ENCODE results near the gene ADGRD1.

ADGRD1 gene

GRCh38 chr12:131011165-131012079 lies 57.7 kb downstream of the ADGRD1 start:
- Histone ChIP-seq H3K9ac (ENCODE audit: low read depth in 1 of 2, low read length in 2 of 2) (no peak overlapping the region), H3K36me3 (ENCODE audit: control insufficient read depth in 2 of 2, insufficient read depth in 2 of 2, low read length in 2 of 2) (no peaks in the 10 kb centered on the region), H3K27me3 (ENCODE audit: control insufficient read depth in 2 of 2, insufficient read depth in 2 of 2, low read length in 2 of 2) (no peaks in the 10 kb centered on the region), H3K27ac (ENCODE audit: low read depth in 2 of 2, low read length in 2 of 2) (no peak overlapping the region), H3K4me3 (ENCODE audit: low read length in 2 of 2) (no peak overlapping the region), H3K9me3 (ENCODE audit: control insufficient read depth in 2 of 2, low read length in 2 of 2) (no peaks in the 10 kb centered on the region), H3K4me1 (ENCODE audit: control insufficient read depth in 2 of 2, insufficient read depth in 2 of 2, low read length in 2 of 2) (no peaks in the 10 kb centered on the region)

DNA sequence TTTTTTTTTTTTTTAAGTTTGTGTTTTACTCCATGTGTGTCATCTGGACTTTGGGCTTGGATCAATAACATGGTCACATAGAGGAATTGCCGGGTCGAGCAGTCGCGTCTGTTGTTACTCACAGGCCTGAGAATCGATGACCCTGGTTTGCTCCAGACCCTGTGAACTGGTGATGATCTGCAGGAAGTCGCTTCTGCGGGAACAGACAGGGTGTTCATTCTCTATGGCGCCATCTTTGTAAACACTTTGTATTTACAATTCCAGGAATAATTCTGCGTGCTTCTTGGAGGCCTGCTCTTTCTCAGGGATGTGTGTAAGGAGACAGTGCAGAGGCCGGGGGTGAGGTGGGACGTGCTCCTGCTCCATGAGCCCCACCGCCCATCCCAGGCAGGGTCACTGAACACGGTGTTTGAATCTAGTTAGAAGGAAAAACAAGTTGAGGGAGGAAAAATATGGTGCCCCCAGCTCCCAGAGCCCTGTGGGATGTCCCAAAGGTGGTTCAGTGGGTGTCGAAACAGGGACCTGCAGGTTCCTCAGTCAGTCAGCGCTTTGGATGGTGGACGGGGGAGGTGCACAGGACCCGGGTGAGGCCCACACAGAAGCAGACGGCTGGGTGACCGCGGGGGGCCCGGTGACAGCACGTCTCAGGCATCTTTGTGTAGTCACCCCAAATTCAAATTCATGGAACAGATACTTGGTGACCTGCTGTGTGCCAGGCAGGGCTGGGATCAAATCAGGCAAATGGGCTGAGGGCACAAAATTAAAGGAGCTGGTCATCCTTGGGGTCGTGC lies 58.8 kb downstream of the ADGRD1 start:
- no peak overlapping the region for H3K9ac ChIP-seq (ENCODE audit: low read depth in 1 of 2, low read length in 2 of 2)
- H3K27ac ChIP-seq (ENCODE audit: low read depth in 2 of 2, low read length in 2 of 2): no peak overlapping the region
- no peaks in the 10 kb centered on the region for H3K36me3 ChIP-seq (ENCODE audit: control insufficient read depth in 2 of 2, insufficient read depth in 2 of 2, low read length in 2 of 2)
- no peaks in the 10 kb centered on the region for H3K4me1 ChIP-seq (ENCODE audit: control insufficient read depth in 2 of 2, insufficient read depth in 2 of 2, low read length in 2 of 2)
- no peak overlapping the region for H3K4me3 ChIP-seq (ENCODE audit: low read length in 2 of 2)
- no peaks in the 10 kb centered on the region for H3K27me3 ChIP-seq (ENCODE audit: control insufficient read depth in 2 of 2, insufficient read depth in 2 of 2, low read length in 2 of 2)
- H3K9me3 ChIP-seq (ENCODE audit: control insufficient read depth in 2 of 2, low read length in 2 of 2): no peaks in the 10 kb centered on the region

- H3K9me3 ChIP-seq (ENCODE audit: control insufficient read depth in 2 of 2, low read length in 2 of 2): no peaks in the 10 kb centered on the region
- no peak overlapping the region for H3K4me3 ChIP-seq (ENCODE audit: low read length in 2 of 2)
- no peaks in the 10 kb centered on the region for H3K27me3 ChIP-seq (ENCODE audit: control insufficient read depth in 2 of 2, insufficient read depth in 2 of 2, low read length in 2 of 2)
- no peak overlapping the region for H3K9ac ChIP-seq (ENCODE audit: low read depth in 1 of 2, low read length in 2 of 2)
- no peaks in the 10 kb centered on the region for H3K36me3 ChIP-seq (ENCODE audit: control insufficient read depth in 2 of 2, insufficient read depth in 2 of 2, low read length in 2 of 2)
- no peaks in the 10 kb centered on the region for H3K4me1 ChIP-seq (ENCODE audit: control insufficient read depth in 2 of 2, insufficient read depth in 2 of 2, low read length in 2 of 2)
- H3K27ac ChIP-seq (ENCODE audit: low read depth in 2 of 2, low read length in 2 of 2): no peak overlapping the region
These were observed 59.4 kb downstream of the ADGRD1 start for GRCh38 chr12:131013118-131013517.

- Histone ChIP-seq H3K4me1 (ENCODE audit: control insufficient read depth in 2 of 2, insufficient read depth in 2 of 2, low read length in 2 of 2) (no peaks in the 10 kb centered on the region), H3K27me3 (ENCODE audit: control insufficient read depth in 2 of 2, insufficient read depth in 2 of 2, low read length in 2 of 2) (no peaks in the 10 kb centered on the region), H3K36me3 (ENCODE audit: control insufficient read depth in 2 of 2, insufficient read depth in 2 of 2, low read length in 2 of 2) (no peaks in the 10 kb centered on the region), H3K9me3 (ENCODE audit: control insufficient read depth in 2 of 2, low read length in 2 of 2) (no peaks in the 10 kb centered on the region), H3K4me3 (ENCODE audit: low read length in 2 of 2) (no peak overlapping the region), H3K27ac (ENCODE audit: low read depth in 2 of 2, low read length in 2 of 2) (no peak overlapping the region), H3K9ac (ENCODE audit: low read depth in 1 of 2, low read length in 2 of 2) (no peak overlapping the region)
These were observed 60.6 kb downstream of the ADGRD1 start for GRCh38 chr12:131014343-131014742.

GRCh38 chr12:131015581-131016337 lies 62.1 kb downstream of the ADGRD1 start:
- no peak overlapping the region for H3K9ac ChIP-seq (ENCODE audit: low read depth in 1 of 2, low read length in 2 of 2)
- no peaks in the 10 kb centered on the region for H3K27me3 ChIP-seq (ENCODE audit: control insufficient read depth in 2 of 2, insufficient read depth in 2 of 2, low read length in 2 of 2)
- no peaks in the 10 kb centered on the region for H3K9me3 ChIP-seq (ENCODE audit: control insufficient read depth in 2 of 2, low read length in 2 of 2)
- H3K4me1 ChIP-seq (ENCODE audit: control insufficient read depth in 2 of 2, insufficient read depth in 2 of 2, low read length in 2 of 2): no peaks in the 10 kb centered on the region
- no peaks in the 10 kb centered on the region for H3K36me3 ChIP-seq (ENCODE audit: control insufficient read depth in 2 of 2, insufficient read depth in 2 of 2, low read length in 2 of 2)
- no peak overlapping the region for H3K27ac ChIP-seq (ENCODE audit: low read depth in 2 of 2, low read length in 2 of 2)
- no peak overlapping the region for H3K4me3 ChIP-seq (ENCODE audit: low read length in 2 of 2)

- Histone ChIP-seq H3K27ac (ENCODE audit: low read depth in 2 of 2, low read length in 2 of 2) (no peak overlapping the region), H3K27me3 (ENCODE audit: control insufficient read depth in 2 of 2, insufficient read depth in 2 of 2, low read length in 2 of 2) (no peaks in the 10 kb centered on the region), H3K4me1 (ENCODE audit: control insufficient read depth in 2 of 2, insufficient read depth in 2 of 2, low read length in 2 of 2) (no peaks in the 10 kb centered on the region), H3K9ac (ENCODE audit: low read depth in 1 of 2, low read length in 2 of 2) (no peak overlapping the region), H3K4me3 (ENCODE audit: low read length in 2 of 2) (no peak overlapping the region), H3K9me3 (ENCODE audit: control insufficient read depth in 2 of 2, low read length in 2 of 2) (no peaks in the 10 kb centered on the region), H3K36me3 (ENCODE audit: control insufficient read depth in 2 of 2, insufficient read depth in 2 of 2, low read length in 2 of 2) (no peaks in the 10 kb centered on the region)
These were observed 63.8 kb downstream of the ADGRD1 start for GRCh38 chr12:131017477-131017991.

GRCh38 chr12:131018019-131018620 lies 64.4 kb downstream of the ADGRD1 start:
- Histone ChIP-seq H3K36me3 (ENCODE audit: control insufficient read depth in 2 of 2, insufficient read depth in 2 of 2, low read length in 2 of 2) (no peaks in the 10 kb centered on the region), H3K4me1 (ENCODE audit: control insufficient read depth in 2 of 2, insufficient read depth in 2 of 2, low read length in 2 of 2) (no peaks in the 10 kb centered on the region), H3K27me3 (ENCODE audit: control insufficient read depth in 2 of 2, insufficient read depth in 2 of 2, low read length in 2 of 2) (no peaks in the 10 kb centered on the region), H3K9me3 (ENCODE audit: control insufficient read depth in 2 of 2, low read length in 2 of 2) (no peaks in the 10 kb centered on the region), H3K27ac (ENCODE audit: low read depth in 2 of 2, low read length in 2 of 2) (no peak overlapping the region), H3K4me3 (ENCODE audit: low read length in 2 of 2) (no peak overlapping the region), H3K9ac (ENCODE audit: low read depth in 1 of 2, low read length in 2 of 2) (no peak overlapping the region)

DNA sequence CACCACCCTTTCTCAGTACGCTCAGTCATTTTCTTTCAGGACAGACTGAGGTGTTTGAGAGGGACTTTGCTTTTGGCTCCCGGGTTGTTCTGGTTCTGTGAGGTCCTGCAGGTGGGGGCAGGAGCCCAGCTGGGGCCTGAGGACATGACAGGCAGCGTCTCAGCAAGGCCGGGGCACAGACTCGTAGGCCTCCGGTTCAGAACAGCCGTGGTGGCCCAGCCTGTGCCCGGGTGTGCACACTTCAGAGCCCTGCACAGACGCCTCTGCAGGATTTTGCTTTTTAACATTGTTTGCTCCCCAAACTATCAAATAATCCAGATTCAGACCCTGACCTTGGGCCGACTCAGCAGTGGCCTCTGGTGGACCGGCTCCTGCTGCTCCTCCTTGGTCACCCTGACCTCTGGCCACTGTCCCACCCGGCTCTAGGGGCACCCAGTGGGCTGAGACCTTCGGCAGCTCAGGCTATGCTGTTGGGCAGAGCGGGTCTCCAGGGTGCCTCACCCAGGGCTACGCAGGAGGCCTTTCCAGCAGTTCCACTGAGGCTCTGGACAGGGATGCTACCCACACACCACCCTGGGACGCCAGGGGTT lies 65.2 kb downstream of the ADGRD1 start:
- H3K36me3 ChIP-seq (ENCODE audit: control insufficient read depth in 2 of 2, insufficient read depth in 2 of 2, low read length in 2 of 2): no peaks in the 10 kb centered on the region
- no peaks in the 10 kb centered on the region for H3K27me3 ChIP-seq (ENCODE audit: control insufficient read depth in 2 of 2, insufficient read depth in 2 of 2, low read length in 2 of 2)
- no peak overlapping the region for H3K4me3 ChIP-seq (ENCODE audit: low read length in 2 of 2)
- no peak overlapping the region for H3K9ac ChIP-seq (ENCODE audit: low read depth in 1 of 2, low read length in 2 of 2)
- no peaks in the 10 kb centered on the region for H3K4me1 ChIP-seq (ENCODE audit: control insufficient read depth in 2 of 2, insufficient read depth in 2 of 2, low read length in 2 of 2)
- no peak overlapping the region for H3K27ac ChIP-seq (ENCODE audit: low read depth in 2 of 2, low read length in 2 of 2)
- H3K9me3 ChIP-seq (ENCODE audit: control insufficient read depth in 2 of 2, low read length in 2 of 2): no peaks in the 10 kb centered on the region

- Histone ChIP-seq H3K9ac (ENCODE audit: low read depth in 1 of 2, low read length in 2 of 2) (no peak overlapping the region), H3K4me3 (ENCODE audit: low read length in 2 of 2) (no peak overlapping the region), H3K4me1 (ENCODE audit: control insufficient read depth in 2 of 2, insufficient read depth in 2 of 2, low read length in 2 of 2) (no peaks in the 10 kb centered on the region), H3K36me3 (ENCODE audit: control insufficient read depth in 2 of 2, insufficient read depth in 2 of 2, low read length in 2 of 2) (no peaks in the 10 kb centered on the region), H3K27ac (ENCODE audit: low read depth in 2 of 2, low read length in 2 of 2) (no peak overlapping the region), H3K9me3 (ENCODE audit: control insufficient read depth in 2 of 2, low read length in 2 of 2) (no peaks in the 10 kb centered on the region), H3K27me3 (ENCODE audit: control insufficient read depth in 2 of 2, insufficient read depth in 2 of 2, low read length in 2 of 2) (no peaks in the 10 kb centered on the region)
These were observed 66.8 kb downstream of the ADGRD1 start for GRCh38 chr12:131020326-131021153.
